H1 (cell line): ENCODE measurements around the gene SPACA4. TPM values are rescaled to one million over a fixed set of nuclear protein-coding genes. Genes with fewer than 3 reads are reported as not detected.

Experiments used
- CTCF ChIA-PET: fragments of 300-600 bp; sonication (Branson Sonifier 250); formaldehyde crosslinking; loops from one replicate; lab custom pipeline; 2021; ENCODE audit not compliant: partially characterized antibody; lab: Charles Lee
- POLR2A ChIA-PET: fragments of 300-600 bp; sonication (Branson Sonifier 250); formaldehyde crosslinking; loops from one replicate; lab custom pipeline; 2021; ENCODE audit warnings: inconsistent platforms; ENCODE audit not compliant: partially characterized antibody; lab: Charles Lee
- DNase-seq, 2 experiments: peaks; one replicate each; pipeline versions ENCODE4 v3.0.0 to v3.0.0-alpha.2; 2010 to 2022; ENCODE audit warnings: low spot score in 2 of 2, low read depth in 1 of 2, mixed read lengths in 1 of 2
- FAIRE-seq: peaks from 2 replicates; lab custom pipeline; 2011; peaks lifted over from hg19 to GRCh38; lab: Jason Lieb, UNC
- H2AFZ ChIP-seq: 2 replicates; pipeline ENCODE4 v1.8.1; 2012; ENCODE audit warnings: low read length, inconsistent platforms
- H2AK5ac ChIP-seq: 2 replicates; pipeline ENCODE4 v1.6.1; 2013; ENCODE audit warnings: low read depth, low read length
- H2BK120ac ChIP-seq: replicated peaks from 2 replicates; pipeline ENCODE3; 2013; ENCODE audit warnings: low read depth, low read length, inconsistent platforms
- H2BK12ac ChIP-seq: 2 replicates; pipeline ENCODE4 v1.6.1; 2013; ENCODE audit warnings: low read depth, low read length
- H2BK15ac ChIP-seq: 2 replicates; pipeline ENCODE4 v1.6.1; 2013; ENCODE audit warnings: low read length
- H2BK20ac ChIP-seq: 2 replicates; pipeline ENCODE4 v1.6.1; 2013; ENCODE audit warnings: low read length
- H2BK5ac ChIP-seq: 2 replicates; pipeline ENCODE4 v1.6.1; 2013; ENCODE audit warnings: low read depth, low read length
- H3K14ac ChIP-seq: 2 replicates; pipeline ENCODE4 v1.6.1; 2013; ENCODE audit warnings: inconsistent platforms; ENCODE audit not compliant: insufficient read length
- H3K18ac ChIP-seq: 2 replicates; pipeline ENCODE4 v1.6.1; 2013; ENCODE audit warnings: low read length; ENCODE audit errors: extremely low read depth
- H3K23ac ChIP-seq: 2 replicates; pipeline ENCODE4 v1.6.1; 2013; ENCODE audit warnings: inconsistent platforms; ENCODE audit not compliant: insufficient read length
- H3K23me2 ChIP-seq: 2 replicates; pipeline ENCODE4 v1.6.1; 2013; ENCODE audit warnings: low read depth, low read length
- H3K27ac ChIP-seq: 2 replicates; pipeline ENCODE4 v1.6.1; 2011; ENCODE audit warnings: low read depth, low read length, inconsistent platforms
- H3K27me3 ChIP-seq, 4 experiments: replicated peaks in 1 of 4; 1 replicate in 1 of 4; 2 replicates in 3 of 4; pipeline versions ENCODE4 v1.6.1 to v1.8.1; 2011 to 2013; ENCODE audit warnings: low read length in 3 of 4, mild to moderate bottlenecking in 3 of 4, inconsistent platforms in 2 of 4, mixed read lengths in 2 of 4, moderate library complexity in 1 of 4; ENCODE audit not compliant: control insufficient read depth in 3 of 4, insufficient read depth in 3 of 4; ENCODE audit errors: extremely low read depth in 1 of 4
- H3K36me3 ChIP-seq, 4 experiments: 2 replicates each; pipeline versions ENCODE4 v1.6.1 to v1.8.1; 2011 to 2013; ENCODE audit warnings: mild to moderate bottlenecking in 4 of 4, low read length in 3 of 4, moderate library complexity in 2 of 4, control low read depth in 1 of 4, inconsistent platforms in 1 of 4; ENCODE audit not compliant: insufficient read depth in 4 of 4, control insufficient read depth in 2 of 4
- H3K4ac ChIP-seq: replicated peaks from 2 replicates; pipeline ENCODE3; 2013; ENCODE audit warnings: low read length, low read depth, mixed read lengths, inconsistent platforms; ENCODE audit not compliant: insufficient read length
- H3K4me1 ChIP-seq, 4 experiments: replicated peaks in 1 of 4; 1 replicate in 1 of 4; 2 replicates in 3 of 4; pipeline versions ENCODE4 v1.6.1 to v1.8.1; 2011 to 2013; ENCODE audit warnings: low read length in 3 of 4, inconsistent platforms in 2 of 4, mixed read lengths in 1 of 4; ENCODE audit not compliant: insufficient read depth in 4 of 4, control insufficient read depth in 3 of 4
- H3K4me2 ChIP-seq, 2 experiments: 2 replicates each; pipeline versions ENCODE4 v1.6.1 to v1.8.1; 2011 to 2013; ENCODE audit warnings: low read depth in 2 of 2, low read length in 2 of 2, control low read depth in 1 of 2, inconsistent platforms in 1 of 2, mild to moderate bottlenecking in 1 of 2; ENCODE audit not compliant: insufficient read depth in 1 of 2
- H3K4me3 ChIP-seq, 4 experiments: fragments of 200-600, 300-600 bp in 1 of 4; sonication (generic), shearing (Covaris generic), sonication (Bioruptor Twin) in 1 of 4; 2 replicates each; pipeline versions ENCODE4 v1.5.1 to v1.8.1; 2011 to 2016; ENCODE audit warnings: low read length in 4 of 4, low read depth in 3 of 4, control low read depth in 2 of 4, inconsistent platforms in 2 of 4, mild to moderate bottlenecking in 2 of 4, mixed read lengths in 1 of 4, moderate library complexity in 1 of 4; ENCODE audit not compliant: insufficient read depth in 2 of 4; ENCODE audit errors: extremely low read depth in 1 of 4
- H3K56ac ChIP-seq: replicated peaks from 2 replicates; pipeline ENCODE3; 2013; ENCODE audit warnings: low read depth, mild to moderate bottlenecking, mixed read lengths, low read length, inconsistent platforms; ENCODE audit not compliant: insufficient read length
- H3K79me1 ChIP-seq: 2 replicates; pipeline ENCODE4 v1.6.1; 2013; ENCODE audit warnings: low read depth, low read length, control low read depth
- H3K79me2 ChIP-seq, 2 experiments: 2 replicates each; pipeline versions ENCODE4 v1.6.1 to v1.8.1; 2012 to 2013; ENCODE audit warnings: low read length in 2 of 2, mild to moderate bottlenecking in 2 of 2, inconsistent platforms in 1 of 2; ENCODE audit not compliant: insufficient read depth in 2 of 2, control insufficient read depth in 1 of 2
- H3K9ac ChIP-seq, 4 experiments: replicated peaks in 1 of 4; 1 replicate in 1 of 4; 2 replicates in 3 of 4; pipeline versions ENCODE4 v1.6.1 to v1.8.1; 2011 to 2013; ENCODE audit warnings: low read depth in 3 of 4, low read length in 3 of 4, control low read depth in 2 of 4, mild to moderate bottlenecking in 2 of 4, moderate library complexity in 2 of 4, inconsistent platforms in 1 of 4; ENCODE audit errors: extremely low read depth in 1 of 4
- H3K9me3 ChIP-seq, 2 experiments: 2 replicates each; pipeline versions ENCODE4 v1.6.1 to v1.8.1; 2012 to 2013; ENCODE audit warnings: mild to moderate bottlenecking in 2 of 2, moderate library complexity in 2 of 2, control low read depth in 1 of 2, inconsistent platforms in 1 of 2, low read depth in 1 of 2, low read length in 1 of 2, mixed read lengths in 1 of 2; ENCODE audit not compliant: insufficient read depth in 2 of 2
- H4K20me1 ChIP-seq, 2 experiments: replicated peaks in 1 of 2; 2 replicates each; pipeline versions ENCODE3 to v1.8.1; 2011 to 2013; ENCODE audit warnings: inconsistent platforms in 2 of 2, low read length in 2 of 2, mild to moderate bottlenecking in 1 of 2; ENCODE audit not compliant: insufficient read depth in 2 of 2, control insufficient read depth in 1 of 2
- H4K5ac ChIP-seq: 2 replicates; pipeline ENCODE4 v1.6.1; 2013; ENCODE audit warnings: low read length, low read depth, mixed read lengths, inconsistent platforms; ENCODE audit not compliant: insufficient read length
- H4K8ac ChIP-seq: 2 replicates; pipeline ENCODE4 v1.8.0; 2013; ENCODE audit warnings: mild to moderate bottlenecking, moderate library complexity, low read length, inconsistent platforms; ENCODE audit not compliant: insufficient read depth; ENCODE audit errors: extremely low read depth
- H4K91ac ChIP-seq: replicated peaks from 2 replicates; pipeline ENCODE3; 2013; ENCODE audit warnings: low read length, mixed read lengths, inconsistent platforms; ENCODE audit not compliant: insufficient read length
- POLR2A ChIP-seq, 2 experiments: IDR thresholded peaks; 1 replicate in 1 of 2; 2 replicates in 1 of 2; pipeline ENCODE4 v1.6.1; 2011; ENCODE audit warnings: low read depth in 2 of 2, low read length in 2 of 2, mild to moderate bottlenecking in 2 of 2; ENCODE audit errors: control extremely low read depth in 1 of 2
- WGBS, 2 experiments: shearing (Covaris generic) in 1 of 2; methylation state at CpG; one replicate each; pipeline versions ENCODE4 v1.1.6 to v1.1.7; 2013 to 2015; ENCODE audit warnings: low lambda C conversion rate in 2 of 2, mixed read lengths in 2 of 2, inconsistent platforms in 1 of 2, low coverage in 1 of 2, missing lambda C conversion rate in 1 of 2; ENCODE audit not compliant: insufficient replicate concordance in 2 of 2, insufficient coverage in 1 of 2, insufficient read length in 1 of 2; ENCODE audit errors: extremely low coverage in 1 of 2, missing lambda C conversion rate in 1 of 2; 5-methylcytosine and 5-hydroxymethylcytosine counted together
- polyA plus RNA-seq, 7 experiments: library from polyadenylated mRNA; depleted of rRNA in 3 of 7; stranded (reverse) in 5 of 7; unstranded in 2 of 7; fragments of >200 nt in 5 of 7; fragments of 200-250 nt in 2 of 7; gene quantifications; 1 replicate in 5 of 7; 2 replicates in 1 of 7; 4 replicates in 1 of 7; pipeline versions ENCODE4 v1.2.1 to v1.2.3, GENCODE V29; 2011 to 2013; ENCODE audit warnings: missing spikeins in 2 of 7, mixed read lengths in 2 of 7
- total RNA-seq: library from RNA; stranded (reverse); fragmentation: NEBNext Ultra II Directional; extraction: Animal tissue kit (Norgen Biotek cat#: 25700); gene quantifications from 2 replicates; pipeline ENCODE4 v1.2.1, GENCODE V29; 2021
- TF ChIP-seq, protein P1 (sequence below): IDR thresholded peaks from 2 replicates; pipeline ENCODE4 v1.6.1; 2011; ENCODE audit warnings: low read length, improper control_type of control experiment

The SPACA4 gene
- total and polyA plus RNA-seq, 2 of the 8 experiments (the other 6 are each of a cell fraction or from before 2014, with no cell fraction given): not detected

- no peak overlapping the region for H2AK5ac ChIP-seq
- H3K23me2 ChIP-seq: peaks cover 19% of the 10 kb centered on the region
- no peak overlapping the region for H4K91ac ChIP-seq
- no peak overlapping the region for H2AFZ ChIP-seq
- H3K27ac ChIP-seq: no peak overlapping the region
- H3K79me1 ChIP-seq: no peaks in the 10 kb centered on the region
- no peak overlapping the region for H2BK15ac ChIP-seq
- peaks cover 2 to 11% of the 10 kb centered on the region in 2 experiments for H4K20me1 ChIP-seq
- H2BK120ac ChIP-seq: no peak overlapping the region
- H2BK5ac ChIP-seq: no peak overlapping the region; the same call in 1 of the 2 replicates
- no peak overlapping the region for H3K9ac ChIP-seq
- no peak overlapping the region for H3K4ac ChIP-seq
- CTCF ChIA-PET: interaction anchor here (0.6 to 2.1 kb wide), 5 partner anchors 12 to 150 kb away, joined by 3 to 6 read pairs (median 3); no protein-coding TSS in a partner anchor
- DNase-seq: no peak
- TF ChIP-seq, protein P1, sequence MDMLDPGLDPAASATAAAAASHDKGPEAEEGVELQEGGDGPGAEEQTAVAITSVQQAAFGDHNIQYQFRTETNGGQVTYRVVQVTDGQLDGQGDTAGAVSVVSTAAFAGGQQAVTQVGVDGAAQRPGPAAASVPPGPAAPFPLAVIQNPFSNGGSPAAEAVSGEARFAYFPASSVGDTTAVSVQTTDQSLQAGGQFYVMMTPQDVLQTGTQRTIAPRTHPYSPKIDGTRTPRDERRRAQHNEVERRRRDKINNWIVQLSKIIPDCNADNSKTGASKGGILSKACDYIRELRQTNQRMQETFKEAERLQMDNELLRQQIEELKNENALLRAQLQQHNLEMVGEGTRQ: no peak
- peak in 1 of 2 experiments; percentile 27; a peak in 1 of 3 replicates for TF ChIP-seq POLR2A (IDR thresholded peaks at IDR 0.05; ENCODE audit: control extremely low read depth in 1 of 2, low read depth in 2 of 2, low read length in 2 of 2)
- TF ChIP-seq, all 59 proteins: peak for 1
- peaks cover 0 to 13% of the 10 kb centered on the region in 2 experiments; a peak in 3 of 4 replicates for H3K79me2 ChIP-seq
- H3K4me3 ChIP-seq: no peak overlapping the region
- H4K8ac ChIP-seq: peak overlapping the region; percentile 29
- peak overlapping the region in 1 of 2 experiments; percentile 83; a peak in 1 of 4 replicates for H3K4me2 ChIP-seq
- H3K56ac ChIP-seq: no peak overlapping the region
- WGBS, 2 experiments: 91% methylated on average over 28 of the region's 34 CpGs; no CpG with 5 or more reads in 1 of the 2 experiments
- no peaks in the 10 kb centered on the region for H3K9me3 ChIP-seq
- no peaks in the 10 kb centered on the region for H3K27me3 ChIP-seq
- no peak overlapping the region for H4K5ac ChIP-seq
- H2BK12ac ChIP-seq: no peak overlapping the region
- POLR2A ChIA-PET: interaction anchor here (1.0 to 30.9 kb wide), 8 partner anchors 8 to 711 kb away, joined by 3 to 788 read pairs (median 6); partner anchors contain the start of genes CA11, DBP, FAM83E and FUT2
- no peak overlapping the region for H2BK20ac ChIP-seq
- no peak overlapping the region for H3K14ac ChIP-seq
- peaks cover 0 to 24% (median 17%) of the 10 kb centered on the region in 4 experiments; a peak in 6 of 7 replicates for H3K4me1 ChIP-seq
- peaks cover 0 to 11% (median 1%) of the 10 kb centered on the region in 4 experiments; a peak in 1 of 8 replicates for H3K36me3 ChIP-seq
- H3K18ac ChIP-seq: no peak overlapping the region
- FAIRE-seq: no peak
- no peak overlapping the region for H3K23ac ChIP-seq
These were observed 22.1 kb downstream of the SPACA4 start for GRCh38 chr19:48628486-48629296.
